OCI-LY7 (cell line): ENCODE measurements around the gene CYP2C9. TPM values are rescaled to one million over a fixed set of nuclear protein-coding genes. Genes with fewer than 3 reads are reported as not detected.

ENCODE experiments used
- BruUV-seq: library from RNA; stranded (reverse); fragments of 400-500 nt; replicated peaks from 2 replicates; lab custom pipeline; 2021; lab: Mats Ljungman, UMichigan
- CTCF ChIA-PET: fragments of 300-600 bp; sonication (Branson Sonifier 250); formaldehyde crosslinking; loops from one replicate; lab custom pipeline; 2022; ENCODE audit warnings: antibody characterized with exemption; ENCODE audit not compliant: unreplicated experiment; lab: Charles Lee
- POLR2A ChIA-PET: fragments of 300-600 bp; sonication (Branson Sonifier 250); formaldehyde crosslinking; loops from one replicate; lab custom pipeline; 2022; ENCODE audit warnings: antibody characterized with exemption; lab: Charles Lee
- DNase-seq: peaks from one replicate; pipeline ENCODE4 v3.0.0-alpha.2; 2015; ENCODE audit warnings: low spot score
- H2AFZ ChIP-seq: fragments of 200-600 bp; sonication (generic), shearing (Covaris generic); 2 replicates; pipeline ENCODE4 v1.6.1; 2014; ENCODE audit warnings: mild to moderate bottlenecking, antibody characterized with exemption, low read length, moderate library complexity
- H3K27ac ChIP-seq: fragments of 200-600 bp; sonication (generic); 2 replicates; pipeline ENCODE4 v1.5.1; 2014; ENCODE audit warnings: mixed run types, low read depth, mild to moderate bottlenecking, moderate library complexity, low read length, inconsistent platforms; ENCODE audit not compliant: poor library complexity, severe bottlenecking
- H3K36me3 ChIP-seq: fragments of 200-600 bp; sonication (generic); 2 replicates; pipeline ENCODE4 v1.6.1; 2014; ENCODE audit warnings: mild to moderate bottlenecking, antibody characterized with exemption, low read length, moderate library complexity, mixed read lengths; ENCODE audit not compliant: insufficient read depth
- H3K4me1 ChIP-seq: fragments of 200-600 bp; sonication (generic); 2 replicates; pipeline ENCODE4 v1.5.1; 2014; ENCODE audit warnings: mild to moderate bottlenecking, low read length; ENCODE audit not compliant: insufficient read depth, poor library complexity, severe bottlenecking
- H3K4me2 ChIP-seq: fragments of 200-600 bp; sonication (generic); 2 replicates; pipeline ENCODE4 v1.6.1; 2014; ENCODE audit warnings: mild to moderate bottlenecking, low read length
- H3K4me3 ChIP-seq: fragments of 200-600 bp; sonication (generic); 2 replicates; pipeline ENCODE4 v1.5.1; 2014; ENCODE audit warnings: mild to moderate bottlenecking, low read depth, low read length; ENCODE audit not compliant: poor library complexity, severe bottlenecking
- H3K79me2 ChIP-seq: fragments of 200-600 bp; sonication (generic); 2 replicates; pipeline ENCODE4 v1.6.1; 2016; ENCODE audit warnings: low read depth, mild to moderate bottlenecking, low read length, moderate library complexity, mixed read lengths; ENCODE audit not compliant: insufficient read depth
- H3K9me2 ChIP-seq: fragments of 200-600 bp; sonication (generic); 2 replicates; pipeline ENCODE4 v1.6.1; 2016; ENCODE audit warnings: mild to moderate bottlenecking, low read length, mixed read lengths; ENCODE audit not compliant: insufficient read depth
- H3K9me3 ChIP-seq: fragments of 200-600 bp; sonication (generic); 2 replicates; pipeline ENCODE4 v1.6.1; 2014; ENCODE audit warnings: mild to moderate bottlenecking, mixed run types, low read length, mixed read lengths
- H4K20me1 ChIP-seq: fragments of 200-600 bp; sonication (generic); 2 replicates; pipeline ENCODE4 v1.6.1; 2014; ENCODE audit warnings: mild to moderate bottlenecking, antibody characterized with exemption, low read length, moderate library complexity, mixed read lengths; ENCODE audit not compliant: insufficient read depth
- EZH2phosphoT487 ChIP-seq: fragments of 200-600 bp; sonication (generic); IDR thresholded peaks from 2 replicates; pipeline ENCODE4 v1.6.1; 2018; ENCODE audit warnings: low read depth, borderline replicate concordance, mild to moderate bottlenecking, mixed run types, antibody characterized with exemption, low read length, moderate library complexity, mixed read lengths
- intact Hi-C: fragments of 100-400 bp; cut with micrococcal nuclease; formaldehyde crosslinking; loops from one replicate; pipeline ENCODE4 v1.10.0; 2022; ENCODE audit not compliant: unreplicated experiment
- total RNA-seq, 2 experiments: library from RNA; depleted of rRNA in 1 of 2; stranded (reverse); fragments of >200 nt in 1 of 2; shearing (Covaris generic) in 1 of 2; gene quantifications; 2 replicates each; pipeline ENCODE4 v1.2.3, GENCODE V29; 2014 to 2022
- TF ChIP-seq, protein P1 (sequence below): fragments of 200-600 bp; sonication (generic); conservative IDR thresholded peaks from 2 replicates; pipeline ENCODE4 v1.5.1; 2014; ENCODE audit warnings: mild to moderate bottlenecking, antibody characterized with exemption, low read length, moderate library complexity, mixed read lengths

The CYP2C9 gene
- total RNA-seq, 2 experiments from 2014 or later = not detected

DNA sequence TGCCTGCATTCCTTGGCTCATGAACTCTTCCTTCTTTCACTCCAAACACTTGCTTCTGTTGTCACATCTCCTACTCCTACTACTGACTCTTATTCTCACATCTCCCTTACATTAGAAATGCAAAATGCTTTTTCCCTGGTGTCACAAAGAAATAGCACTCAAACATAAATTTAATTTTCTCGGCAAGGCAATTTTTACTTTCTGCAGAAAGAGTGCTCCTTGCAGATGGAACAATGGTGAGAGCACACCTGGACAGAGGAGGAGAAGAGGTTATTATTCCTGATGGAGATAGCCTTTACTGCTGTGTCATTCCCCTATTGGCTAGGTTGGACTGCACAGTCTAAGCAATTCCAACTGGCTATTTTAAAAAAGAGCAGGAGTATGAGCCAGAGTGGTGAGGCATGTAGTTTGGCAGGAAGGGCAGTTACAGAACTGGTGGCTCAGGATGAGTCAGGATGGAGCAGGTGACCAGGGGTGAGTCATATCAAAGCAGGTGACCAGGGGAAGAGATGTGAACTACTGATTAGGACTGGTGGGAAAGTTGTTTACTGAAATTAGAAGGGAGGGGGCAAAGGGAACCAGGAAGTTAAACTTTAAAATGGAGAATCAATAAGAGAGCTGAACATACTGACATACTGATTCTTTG is 52.9 kb downstream of the CYP2C9 start:
- H3K4me3 ChIP-seq = no peak overlapping the region
- H4K20me1 ChIP-seq = no peaks in the 10 kb centered on the region
- no peaks in the 10 kb centered on the region for H3K36me3 ChIP-seq
- H2AFZ ChIP-seq = no peak overlapping the region
- H3K27ac ChIP-seq = no peak overlapping the region
- TF ChIP-seq, protein P1, sequence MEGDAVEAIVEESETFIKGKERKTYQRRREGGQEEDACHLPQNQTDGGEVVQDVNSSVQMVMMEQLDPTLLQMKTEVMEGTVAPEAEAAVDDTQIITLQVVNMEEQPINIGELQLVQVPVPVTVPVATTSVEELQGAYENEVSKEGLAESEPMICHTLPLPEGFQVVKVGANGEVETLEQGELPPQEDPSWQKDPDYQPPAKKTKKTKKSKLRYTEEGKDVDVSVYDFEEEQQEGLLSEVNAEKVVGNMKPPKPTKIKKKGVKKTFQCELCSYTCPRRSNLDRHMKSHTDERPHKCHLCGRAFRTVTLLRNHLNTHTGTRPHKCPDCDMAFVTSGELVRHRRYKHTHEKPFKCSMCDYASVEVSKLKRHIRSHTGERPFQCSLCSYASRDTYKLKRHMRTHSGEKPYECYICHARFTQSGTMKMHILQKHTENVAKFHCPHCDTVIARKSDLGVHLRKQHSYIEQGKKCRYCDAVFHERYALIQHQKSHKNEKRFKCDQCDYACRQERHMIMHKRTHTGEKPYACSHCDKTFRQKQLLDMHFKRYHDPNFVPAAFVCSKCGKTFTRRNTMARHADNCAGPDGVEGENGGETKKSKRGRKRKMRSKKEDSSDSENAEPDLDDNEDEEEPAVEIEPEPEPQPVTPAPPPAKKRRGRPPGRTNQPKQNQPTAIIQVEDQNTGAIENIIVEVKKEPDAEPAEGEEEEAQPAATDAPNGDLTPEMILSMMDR = no peak
- TF ChIP-seq EZH2phosphoT487 = no peak
- no peak overlapping the region for H3K4me2 ChIP-seq
- H3K9me3 ChIP-seq = peaks cover 3% of the 10 kb centered on the region; the same call in 1 of the 2 replicates
- CTCF ChIA-PET = no interaction called here
- POLR2A ChIA-PET = no interaction called here
- H3K4me1 ChIP-seq = no peaks in the 10 kb centered on the region
- no peaks in the 10 kb centered on the region for H3K79me2 ChIP-seq
- no peaks in the 10 kb centered on the region for H3K9me2 ChIP-seq
- no peak for DNase-seq
- BruUV-seq = no TSS peak
- intact Hi-C loops = no loop called here

DNA sequence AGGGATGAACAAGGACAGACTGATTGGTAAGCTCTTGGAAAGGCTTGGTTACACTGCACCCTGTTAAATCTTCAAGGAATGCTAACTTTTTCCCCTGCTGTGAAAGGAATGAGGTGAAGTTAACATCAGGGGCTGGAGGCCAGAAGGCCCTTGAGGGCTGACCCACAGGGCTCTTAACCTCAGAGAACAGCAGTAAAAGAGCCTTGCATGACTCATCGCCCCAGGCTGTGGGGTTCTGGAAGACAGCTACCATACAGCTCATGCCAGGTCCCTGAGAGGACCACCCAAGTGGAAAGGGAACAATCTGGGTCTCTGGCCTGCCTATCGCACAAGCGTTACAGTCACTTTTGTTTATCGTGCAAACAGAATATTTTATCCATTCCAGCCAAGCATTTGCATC is 54.4 kb downstream of the CYP2C9 start:
- intact Hi-C loops = no loop called here

More for the DNA sequence above, 54.4 kb downstream of the CYP2C9 start:
- H3K4me2 ChIP-seq = no peak overlapping the region
- no peak overlapping the region for H2AFZ ChIP-seq
- ChIA-PET POLR2A (interaction anchor here (0.9 kb wide), 1 partner anchor 14 kb away, joined by 3 read pairs; no protein-coding TSS in a partner anchor), CTCF (no interaction called here)
- BruUV-seq = no TSS peak
- no peak for DNase-seq
- TF ChIP-seq, protein P1 = no peak
- TF ChIP-seq EZH2phosphoT487 = no peak
- H3K27ac ChIP-seq = no peak overlapping the region
- no peaks in the 10 kb centered on the region for H3K79me2 ChIP-seq
- peaks cover 3% of the 10 kb centered on the region; the same call in 1 of the 2 replicates for H3K9me3 ChIP-seq
- no peaks in the 10 kb centered on the region for H4K20me1 ChIP-seq
- no peaks in the 10 kb centered on the region for H3K4me1 ChIP-seq
- H3K4me3 ChIP-seq = no peak overlapping the region
- H3K36me3 ChIP-seq = no peaks in the 10 kb centered on the region
- no peaks in the 10 kb centered on the region for H3K9me2 ChIP-seq
